Astrocyte (in vitro differentiated cells and primary cell): ENCODE data around the gene ST6GALNAC4.

Experiments used
- CTCF ChIP-seq: IDR thresholded peaks from 2 replicates; pipeline ENCODE4 v1.5.1; 2011; ENCODE audit warnings: low read depth, mild to moderate bottlenecking, inconsistent platforms, low read length, moderate library complexity; ENCODE audit not compliant: insufficient read depth
- EZH2 ChIP-seq: IDR thresholded peaks from 2 replicates; pipeline ENCODE4 v1.6.1; 2012; ENCODE audit warnings: mild to moderate bottlenecking, low read length, inconsistent platforms; ENCODE audit not compliant: insufficient read depth

- TF ChIP-seq CTCF (no peak), EZH2 (no peak)
Observed at GRCh38 chr9:127862075-127863011, 54.5 kb downstream of the ST6GALNAC4 start.
